Urothelium cell line (cell line): Measurements from ENCODE around the gene C6orf47.

Source experiments
- DNase-seq: peaks from one replicate; pipeline ENCODE4 v3.0.0; 2011; ENCODE audit warnings: low spot score, mixed read lengths
- FAIRE-seq: peaks from 2 replicates; lab custom pipeline; 2011; peaks lifted over from hg19 to GRCh38; lab: Jason Lieb, UNC

C6orf47 gene

GRCh38 chr6:31617010-31617409, 43.6 kb downstream of the C6orf47 start:
- FAIRE-seq (no peak), DNase-seq (no peak)

GRCh38 chr6:31615748-31616147, 44.8 kb downstream of the C6orf47 start:
- DNase-seq (no peak), FAIRE-seq (no peak)

- FAIRE-seq: no peak
Observed at GRCh38 chr6:31614684-31615578, 45.6 kb downstream of the C6orf47 start, which contains the start of gene AIF1. TSS of gene AIF1 (plus strand) at chr6:31615234. CDS start at chr6:31615330, 96 bp downstream.

GRCh38 chr6:31614075-31614619, 46.4 kb downstream of the C6orf47 start:
- DNase-seq (no peak), FAIRE-seq (no peak)

More at GRCh38 chr6:31614684-31615578, 45.6 kb downstream of the C6orf47 start, which contains the start of gene AIF1:
- no peak for DNase-seq

GRCh38 chr6:31610968-31611367, 49.6 kb downstream of the C6orf47 start:
- FAIRE-seq (no peak), DNase-seq (no peak)

- no peak for DNase-seq
- FAIRE-seq: no peak
Observed at GRCh38 chr6:31609519-31610406, 50.8 kb downstream of the C6orf47 start.
